ENCODE results near the gene CDKN2AIP.
"Not testable (repeated sequence)": the region's sequence is repeated elsewhere in the genome, so short reads cannot be mapped to it uniquely, and the experiment has no call there.

CDKN2AIP gene

DNA sequence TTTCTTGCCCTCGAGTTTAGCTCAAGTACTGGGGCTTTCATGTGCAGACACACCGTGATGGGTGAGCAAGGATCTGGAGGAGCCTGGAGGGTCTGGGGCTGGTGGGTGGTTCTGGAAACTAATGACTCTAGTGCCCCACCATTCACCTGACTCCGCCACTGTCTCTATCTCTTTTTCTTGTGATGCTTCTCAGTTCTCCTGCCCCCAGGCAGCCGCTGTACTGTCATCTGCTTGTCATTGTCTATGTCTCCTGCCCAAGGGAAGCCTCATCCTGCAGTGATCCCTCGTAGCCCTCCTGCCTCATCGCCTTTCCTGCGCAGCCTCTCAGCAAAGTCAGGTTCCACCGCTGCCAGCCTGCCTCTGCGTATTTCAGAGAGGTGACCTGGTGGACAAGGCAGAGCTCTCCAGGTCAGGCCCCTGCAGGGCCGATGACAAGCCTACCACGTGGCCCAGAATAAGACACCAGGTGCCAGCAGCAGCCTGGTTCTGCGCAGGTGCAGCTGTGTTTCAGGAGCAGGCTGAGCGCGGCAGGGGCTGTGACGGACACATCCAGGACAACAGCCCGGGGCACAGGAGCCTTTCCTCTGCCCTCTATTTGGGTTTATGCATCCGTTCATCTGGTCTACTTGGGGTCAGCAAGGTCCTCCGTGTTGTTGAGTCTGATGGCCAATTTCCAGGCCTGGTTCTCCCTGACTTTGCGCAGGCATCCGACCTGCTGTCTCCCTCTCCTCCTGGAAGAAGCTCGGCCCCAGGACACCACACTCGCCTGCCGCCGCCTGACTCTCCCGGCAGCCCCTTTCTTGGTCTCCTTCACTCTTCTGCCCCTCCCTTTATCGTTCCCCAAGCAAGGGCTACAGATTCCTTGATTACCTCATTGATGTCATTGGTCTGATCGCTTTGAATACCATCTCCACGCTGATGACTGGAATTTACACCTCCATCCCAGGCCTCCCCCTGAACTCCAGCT is 30.9 kb upstream of the CDKN2AIP start:
- DNase-seq = no peak

DNA sequence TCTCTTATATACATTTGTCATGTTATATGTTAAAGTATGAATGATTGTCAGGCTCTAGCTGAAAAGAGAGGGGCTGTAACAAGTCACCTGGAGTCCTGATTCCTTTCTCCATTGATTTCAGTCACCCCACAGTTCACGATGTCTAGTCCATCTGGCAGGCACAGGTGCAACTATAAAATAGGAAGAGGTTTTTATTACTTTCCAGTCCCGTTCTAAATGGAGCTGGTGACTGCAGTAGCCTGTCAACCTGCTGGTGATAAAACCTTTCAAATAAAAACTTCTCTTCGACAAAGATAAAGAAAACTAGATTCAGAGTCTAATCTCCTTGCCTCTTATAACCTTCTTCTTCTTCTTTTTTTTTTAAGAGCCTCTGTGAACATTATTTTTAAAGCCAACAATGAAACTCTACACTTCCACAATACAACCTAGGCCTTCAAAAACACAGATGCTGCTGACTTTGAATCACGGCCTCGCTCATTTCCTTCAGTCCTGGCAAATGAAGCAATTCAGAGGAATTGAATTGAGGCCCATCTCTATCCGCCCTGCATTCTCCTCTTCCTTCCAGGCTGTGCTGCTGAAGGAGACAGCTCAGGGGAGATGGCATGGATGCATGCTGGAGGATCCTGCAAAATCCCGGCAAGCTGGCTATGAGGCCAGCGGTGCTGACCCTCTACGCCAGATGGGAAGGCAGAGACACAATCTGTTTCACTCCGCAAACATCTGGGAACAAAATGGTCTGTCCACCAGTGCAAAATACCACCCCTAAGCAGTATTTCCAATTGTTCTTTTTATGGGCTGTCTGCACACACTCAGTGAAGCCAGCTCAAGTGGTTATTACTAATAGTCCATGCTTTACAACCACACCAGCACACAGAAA is 27.3 kb upstream of the CDKN2AIP start:
- no peak for DNase-seq

DNA sequence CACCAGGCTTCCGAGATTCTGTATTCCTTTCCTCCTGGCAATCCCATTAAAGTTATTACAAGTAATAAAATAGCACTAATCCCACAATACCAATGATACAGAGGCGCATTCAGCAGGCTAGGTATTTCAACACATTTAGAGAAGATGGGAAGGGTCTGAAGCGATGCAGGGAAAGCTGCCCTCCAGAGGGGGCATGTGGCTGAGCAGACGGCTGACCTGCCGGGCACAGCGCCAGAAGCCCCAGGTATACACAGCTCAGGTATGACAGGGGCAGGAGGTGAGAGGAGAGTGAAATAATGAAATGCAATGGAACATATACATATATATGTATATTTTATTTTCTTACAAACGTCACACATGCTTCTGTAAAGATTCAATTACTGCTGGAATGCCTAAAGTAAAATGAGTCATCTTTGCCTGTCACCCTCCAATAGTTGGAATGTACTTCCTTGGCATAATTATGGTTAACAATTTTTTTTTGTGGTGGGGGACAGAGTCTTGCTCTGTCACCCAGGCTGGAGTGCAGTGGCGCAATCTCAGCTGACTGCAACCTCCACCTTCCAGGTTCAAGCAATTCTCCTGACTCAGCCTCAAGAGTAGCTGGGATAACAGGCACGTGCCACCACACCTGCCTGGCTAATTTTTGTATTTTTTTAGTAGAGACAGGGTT is 21.3 kb upstream of the CDKN2AIP start:
- no peak for DNase-seq

DNA sequence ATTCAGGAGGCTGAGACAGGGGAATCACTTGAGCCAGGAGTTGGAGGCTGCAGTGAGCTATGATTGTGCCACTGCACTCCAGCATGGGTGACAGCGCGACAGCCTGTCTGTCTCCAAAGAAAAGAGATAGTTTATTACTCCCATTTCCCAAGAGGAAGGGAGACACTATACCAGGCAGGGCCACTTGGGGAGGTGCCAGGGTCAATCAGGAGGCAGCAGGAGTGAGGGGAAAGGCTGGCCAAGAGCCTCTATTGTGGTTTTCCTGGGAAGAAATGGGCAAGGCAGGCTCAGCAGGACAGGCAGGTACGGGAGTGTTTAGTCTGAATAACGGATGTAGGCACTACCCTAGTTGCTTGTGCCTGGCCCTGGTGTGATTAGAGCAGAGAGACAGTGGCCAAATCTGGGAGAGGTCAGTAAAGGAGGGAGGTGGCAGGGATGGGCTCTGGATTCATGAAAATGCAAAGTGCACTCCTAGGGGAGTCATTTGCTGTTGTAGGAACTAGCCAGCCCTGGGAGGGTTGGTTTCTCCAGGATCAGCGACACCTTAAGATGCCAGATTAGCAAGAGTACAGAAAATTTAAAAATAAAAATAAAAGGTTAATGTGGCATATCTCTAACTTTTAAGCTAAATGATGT is 20.2 kb upstream of the CDKN2AIP start:
- no peak for DNase-seq

DNA sequence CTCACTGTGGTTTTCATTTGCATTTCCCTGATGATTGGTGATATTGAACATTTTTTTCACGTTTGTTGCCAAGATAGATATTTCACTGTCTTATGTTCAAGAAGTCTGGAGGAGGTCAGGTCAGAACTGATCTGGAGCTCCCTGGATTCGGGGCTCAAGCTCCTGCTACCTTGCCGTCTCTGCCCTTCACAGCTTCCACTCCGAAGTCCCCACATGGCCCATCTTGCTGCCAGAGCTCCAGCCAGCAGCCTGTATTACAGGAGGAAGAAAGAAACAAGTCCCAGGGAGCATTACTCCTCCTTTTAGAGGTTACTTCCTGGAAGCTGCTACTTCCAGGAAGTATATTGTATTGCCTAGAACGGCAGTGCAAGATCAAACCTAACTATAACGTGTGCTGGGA is 17.9 kb upstream of the CDKN2AIP start:
- no peak for DNase-seq

DNA sequence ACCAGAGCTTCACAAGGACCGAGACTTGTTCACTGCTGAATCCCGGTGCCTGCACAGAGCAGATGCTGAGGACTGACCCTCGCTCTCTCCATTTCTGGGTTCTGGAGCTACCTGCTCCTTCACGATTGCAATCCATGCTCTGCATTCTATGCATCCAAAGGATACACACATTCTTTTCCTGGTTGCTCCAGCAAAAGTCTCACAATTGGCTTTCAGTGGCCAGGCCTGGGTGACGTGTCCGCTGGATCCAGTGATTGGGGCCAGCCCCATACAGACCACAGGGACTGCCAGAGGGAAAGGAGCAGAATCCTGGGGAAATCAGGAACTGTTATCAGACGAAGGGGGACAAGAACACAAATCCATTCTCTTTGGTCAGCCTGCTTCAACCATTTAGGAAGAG is 14.9 kb upstream of the CDKN2AIP start:
- DNase-seq = no peak

DNA sequence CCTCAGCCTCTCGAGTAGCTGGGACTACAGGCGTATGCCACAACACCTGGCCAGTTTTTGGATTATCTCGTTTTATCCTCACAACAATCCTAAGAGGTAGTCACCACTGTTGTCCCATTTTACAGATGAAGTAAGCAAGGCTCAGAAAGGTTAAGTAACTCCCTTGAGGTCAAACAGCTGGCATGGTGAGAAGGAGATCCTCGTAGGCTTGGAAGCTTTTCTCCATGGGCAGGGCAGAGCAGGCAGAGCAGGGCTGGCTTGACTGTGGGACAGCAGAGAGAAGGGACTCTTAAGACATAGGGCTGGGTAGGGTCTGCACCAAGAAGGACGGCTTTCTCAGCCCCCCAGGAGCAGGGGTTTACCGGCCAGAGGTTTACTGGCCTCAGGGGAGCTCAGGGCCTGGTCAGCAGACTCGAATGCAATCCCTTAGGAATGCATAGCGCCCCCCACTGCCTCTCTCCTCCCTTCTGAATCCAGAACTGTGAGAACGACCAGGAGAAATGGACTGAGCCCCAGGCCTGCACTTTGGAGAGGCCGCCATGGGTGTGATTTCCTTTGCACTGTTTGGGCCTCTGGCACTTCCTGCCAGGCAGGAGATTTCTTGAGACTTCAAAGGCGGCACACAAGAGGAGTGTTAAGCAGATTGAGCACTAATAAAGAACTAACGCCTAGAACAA is 14.0 kb upstream of the CDKN2AIP start:
- DNase-seq = no peak

DNA sequence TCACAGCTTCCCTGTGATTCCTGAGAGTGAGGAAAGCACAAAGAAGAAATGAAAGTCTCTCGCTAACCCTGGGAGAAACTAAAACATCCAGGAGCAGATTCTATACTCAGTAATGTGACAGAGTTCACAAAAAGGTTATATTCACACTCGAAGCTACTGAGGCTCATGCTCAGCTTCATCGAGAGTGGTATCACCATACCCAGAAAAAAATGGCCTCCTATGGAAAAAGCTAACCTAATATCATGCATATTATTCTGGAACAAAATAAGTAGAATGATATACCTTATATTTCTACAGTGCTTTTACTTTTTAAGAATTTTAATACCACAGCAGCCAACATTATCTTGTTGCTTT is 13.5 kb upstream of the CDKN2AIP start:
- no peak for DNase-seq

DNA sequence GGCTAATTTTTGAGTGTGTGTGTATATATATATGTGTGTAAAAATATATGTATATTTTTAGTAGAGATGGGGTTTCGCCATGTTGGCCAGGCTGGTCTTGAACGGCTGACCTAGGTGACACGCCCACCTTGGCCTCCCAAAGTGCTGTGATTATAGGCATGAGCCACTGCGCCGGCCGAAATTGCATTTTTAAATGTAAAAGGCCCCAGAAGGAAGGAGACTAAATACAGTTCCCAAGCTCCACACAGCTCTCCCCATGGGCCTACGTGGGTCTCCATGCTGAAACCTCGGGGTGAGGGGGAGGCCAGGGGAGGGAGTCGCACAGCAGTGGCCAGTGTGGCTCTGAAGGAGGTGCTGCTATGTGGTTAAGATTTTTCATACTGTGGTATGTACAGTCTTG is 12.8 kb upstream of the CDKN2AIP start:
- no peak for DNase-seq

DNA sequence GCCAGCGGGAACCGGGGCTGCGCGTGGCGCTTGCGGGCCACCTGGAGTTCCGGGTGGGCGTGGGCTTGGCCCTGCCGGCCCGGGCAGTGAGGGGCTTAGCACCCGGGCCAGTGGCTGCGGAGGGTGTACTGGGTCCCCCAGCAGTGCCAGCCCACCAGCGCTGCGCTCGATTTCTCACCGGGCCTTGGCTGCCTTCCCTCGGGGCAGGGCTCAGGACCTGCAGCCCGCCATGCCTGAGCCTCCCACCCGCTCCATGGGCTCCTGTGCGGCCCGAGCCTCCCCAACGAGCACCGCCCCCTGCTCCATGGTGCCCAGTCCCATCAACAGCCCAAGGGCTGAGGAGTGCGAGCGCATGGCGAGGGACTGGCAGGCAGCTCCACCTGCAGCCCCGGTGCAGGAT is 11.3 kb upstream of the CDKN2AIP start:
- not testable (repeated sequence) for DNase-seq

DNA sequence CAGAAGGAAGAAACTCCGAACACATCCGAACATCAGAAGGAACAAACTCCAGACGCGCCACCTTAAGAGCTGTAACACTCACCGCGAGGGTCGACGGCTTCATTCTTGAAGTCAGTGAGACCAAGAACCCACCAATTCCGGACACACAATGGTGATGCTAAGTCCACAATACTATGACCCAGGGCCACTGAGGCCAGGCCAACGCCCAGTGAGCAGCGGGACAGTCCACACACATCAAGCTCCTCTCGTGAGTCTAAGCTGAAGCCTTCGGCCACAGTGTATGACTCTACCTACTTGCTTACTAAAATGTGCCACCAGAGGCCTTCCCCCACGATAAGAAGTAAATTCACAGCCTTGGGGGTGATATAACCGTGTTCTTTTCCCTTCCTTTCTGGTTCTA is 10.2 kb upstream of the CDKN2AIP start:
- no peak for DNase-seq

DNA sequence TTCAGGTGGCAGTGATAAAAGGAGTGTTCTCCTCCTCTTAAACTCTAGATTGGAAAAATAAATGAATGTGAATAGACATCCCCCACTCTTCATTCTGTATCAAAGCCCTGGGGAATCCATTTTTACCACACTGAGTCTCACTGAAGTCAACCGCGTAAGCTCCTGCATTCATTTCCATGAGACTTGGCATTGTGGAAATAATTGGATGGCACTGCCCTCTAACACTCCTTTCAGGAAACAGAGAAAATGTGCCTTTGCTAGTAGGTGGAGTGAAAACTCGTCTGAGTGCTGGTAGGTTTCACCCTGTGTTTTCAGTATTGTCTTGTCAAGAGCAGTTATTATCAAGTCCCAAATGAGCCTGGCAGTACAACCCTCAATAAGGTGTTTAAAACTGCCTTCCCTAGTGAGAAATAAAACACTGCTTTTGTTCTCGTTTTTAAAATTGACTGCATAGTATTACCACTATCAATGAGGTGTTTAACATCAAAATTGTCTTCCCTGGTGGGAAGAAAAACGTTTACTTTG is 9.7 kb upstream of the CDKN2AIP start:
- DNase-seq = no peak

DNA sequence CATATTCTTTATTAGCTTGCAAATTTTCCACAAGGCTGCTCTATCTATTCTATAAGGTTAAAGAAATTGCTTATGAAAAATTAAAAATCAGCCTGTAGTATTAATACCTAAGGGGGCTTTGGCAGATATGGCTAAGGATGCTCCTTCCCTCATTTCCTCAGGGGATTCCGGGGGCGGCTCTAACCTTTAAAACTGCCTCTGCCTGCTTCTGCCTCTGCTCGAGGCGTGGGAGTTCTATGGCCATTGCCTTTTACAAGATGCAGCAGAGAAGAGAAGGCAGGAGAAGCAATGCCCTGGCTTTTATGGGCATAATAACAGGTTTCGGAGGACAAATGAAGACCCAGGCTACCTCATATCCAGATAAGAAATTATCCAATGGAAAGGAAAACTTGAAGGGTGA is 8.6 kb upstream of the CDKN2AIP start:
- DNase-seq = no peak

DNA sequence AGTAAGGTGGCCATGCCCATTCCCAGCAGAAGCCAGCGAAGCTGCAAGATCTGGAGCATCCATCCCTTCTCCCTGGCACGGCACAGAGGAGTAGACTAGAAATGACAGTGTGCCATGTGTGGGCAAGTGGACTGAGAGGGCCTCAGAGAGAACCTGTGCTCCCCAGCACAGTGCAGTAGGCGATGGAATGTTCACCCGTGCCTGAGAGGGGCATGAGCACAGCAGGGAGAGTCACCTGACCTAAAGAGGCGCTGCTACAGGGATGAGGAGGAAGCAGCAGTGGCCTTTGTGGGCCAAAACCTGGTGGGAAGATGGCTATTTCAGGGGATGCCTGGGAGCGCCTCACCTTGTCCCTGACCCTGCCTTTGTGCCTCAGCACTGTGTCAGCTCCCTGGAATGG is 8.0 kb upstream of the CDKN2AIP start:
- no peak for DNase-seq

DNA sequence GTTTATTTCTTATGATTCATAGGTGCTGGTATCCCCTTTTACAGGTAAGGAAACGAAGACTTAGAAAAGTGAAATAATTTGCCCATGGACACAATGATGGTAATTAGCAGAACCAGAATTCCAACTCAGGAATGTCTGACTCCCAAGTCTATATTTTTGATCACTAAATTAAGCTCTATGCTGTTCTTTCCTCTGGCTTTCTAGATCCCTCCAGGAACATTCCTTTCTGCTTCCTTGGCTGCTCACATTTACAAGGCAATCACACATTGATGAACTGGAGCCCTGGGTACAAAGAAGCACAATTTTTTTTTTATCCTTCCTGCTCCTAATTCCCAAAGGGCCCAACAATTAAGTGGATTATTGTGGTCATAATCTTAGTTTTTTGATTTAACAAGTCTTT is 7.0 kb upstream of the CDKN2AIP start:
- no peak for DNase-seq

DNA sequence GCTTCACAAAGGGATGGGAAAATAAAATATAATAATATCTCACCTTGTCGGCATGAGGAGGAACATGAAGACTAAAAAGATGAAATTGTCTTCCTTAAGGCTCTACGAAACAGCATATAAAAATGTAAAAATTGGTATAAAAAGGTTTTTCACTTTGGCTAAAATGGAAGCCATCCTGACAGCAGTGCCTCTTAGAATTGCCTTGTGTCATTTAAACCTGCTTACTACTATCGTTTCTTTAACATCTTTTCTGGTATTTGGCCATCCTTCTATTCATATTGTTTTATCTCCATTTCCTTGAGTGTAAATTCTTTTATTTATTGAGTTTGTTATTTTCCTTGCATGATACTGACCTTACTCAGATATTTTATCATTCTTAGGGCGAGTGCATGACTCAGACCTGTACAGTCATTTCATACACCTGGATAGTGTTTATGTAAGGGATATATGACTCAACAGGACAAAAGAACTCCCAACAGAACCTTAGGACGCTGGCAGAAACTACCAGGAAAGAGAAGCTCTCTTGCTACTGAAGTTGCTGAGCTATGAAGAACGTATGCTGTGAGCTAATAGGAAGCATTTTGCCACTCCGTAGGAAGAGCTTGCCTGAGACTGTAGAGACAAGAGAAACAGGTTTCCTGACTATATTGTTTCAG is 5.8 kb upstream of the CDKN2AIP start:
- DNase-seq = no peak

DNA sequence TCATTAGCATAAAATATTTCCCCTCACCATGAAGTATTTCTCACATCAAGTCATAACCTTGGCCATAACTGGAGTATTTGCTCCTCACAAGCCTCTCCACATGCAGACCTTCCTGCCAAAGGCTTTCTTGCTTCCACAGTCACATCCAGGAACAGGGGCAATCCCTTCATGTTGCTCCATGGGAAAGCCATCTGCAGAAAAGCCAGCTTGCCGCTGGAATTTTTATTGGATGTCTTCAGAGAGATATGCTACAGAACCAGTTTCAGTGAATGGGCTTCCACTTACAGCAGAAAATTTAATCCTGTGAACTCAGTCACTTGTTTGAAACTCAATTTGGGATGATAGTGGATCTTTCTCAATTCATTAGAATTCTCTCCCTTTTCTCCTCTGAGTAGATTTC is 3.2 kb upstream of the CDKN2AIP start:
- DNase-seq = no peak

DNA sequence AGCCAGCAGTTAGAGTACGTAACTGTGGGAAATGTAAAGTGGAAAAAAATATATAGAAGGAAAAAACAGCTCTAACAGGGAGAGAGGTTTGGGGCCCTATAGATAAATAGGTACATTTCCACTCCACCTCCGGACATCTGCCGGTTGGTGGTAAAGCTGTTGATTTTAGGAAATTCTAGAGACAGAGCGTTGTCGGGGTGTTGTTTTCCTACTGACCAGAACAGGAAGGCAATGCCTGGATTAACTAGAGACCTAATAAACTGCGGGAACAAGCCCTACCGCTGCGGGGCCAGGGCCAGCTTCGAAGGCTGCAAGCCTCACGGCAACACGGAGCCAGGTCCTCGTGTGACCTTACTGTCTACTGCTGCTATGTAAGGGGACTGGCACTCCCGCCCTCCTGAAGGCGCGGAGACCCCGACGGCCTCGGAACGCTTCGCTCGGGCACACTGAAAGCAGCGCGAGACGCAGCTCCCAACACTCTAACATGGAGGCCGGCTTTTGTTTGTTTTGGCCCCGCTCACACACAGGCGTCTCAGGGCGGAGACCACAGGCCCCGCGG is 702 bp upstream of the CDKN2AIP start:
- DNase-seq = peak; percentile 54

DNA sequence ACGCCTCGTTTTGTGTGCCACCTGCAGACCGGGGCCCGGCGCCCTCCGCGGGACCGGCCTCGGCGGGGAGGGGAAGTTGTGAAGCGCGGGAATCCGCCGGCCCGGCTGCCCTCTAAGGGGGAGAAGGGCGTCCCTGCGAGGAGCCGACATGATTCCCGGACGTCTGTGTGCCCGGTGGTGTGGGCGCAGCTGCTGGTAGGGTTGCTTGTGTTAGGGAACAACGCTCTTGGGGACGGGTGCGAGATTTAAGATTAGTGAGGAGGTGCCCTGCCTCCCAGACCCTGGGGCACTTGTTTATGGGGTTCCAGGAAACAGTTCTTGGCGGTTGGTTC is 627 bp downstream of the CDKN2AIP start:
- DNase-seq = no peak

DNA sequence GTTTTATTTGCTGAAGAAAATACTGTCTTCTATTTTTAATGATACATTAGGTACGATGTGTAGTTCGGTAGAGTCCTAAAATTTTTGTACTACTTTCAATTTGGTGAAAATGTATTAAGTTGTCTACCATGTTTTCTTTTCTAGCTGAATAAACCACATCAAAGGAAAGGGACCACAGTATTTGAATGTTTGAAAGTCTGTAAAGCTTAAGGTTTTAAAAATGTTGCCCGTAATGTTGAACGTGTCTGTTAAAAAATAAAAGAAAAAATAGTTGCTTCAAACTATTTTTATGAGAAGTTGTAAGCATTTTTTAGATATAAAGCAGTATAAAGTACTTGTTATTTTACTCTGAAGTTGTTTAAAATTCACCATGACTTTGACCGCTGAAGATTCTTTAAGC is 3.2 kb downstream of the CDKN2AIP start:
- no peak for DNase-seq

DNA sequence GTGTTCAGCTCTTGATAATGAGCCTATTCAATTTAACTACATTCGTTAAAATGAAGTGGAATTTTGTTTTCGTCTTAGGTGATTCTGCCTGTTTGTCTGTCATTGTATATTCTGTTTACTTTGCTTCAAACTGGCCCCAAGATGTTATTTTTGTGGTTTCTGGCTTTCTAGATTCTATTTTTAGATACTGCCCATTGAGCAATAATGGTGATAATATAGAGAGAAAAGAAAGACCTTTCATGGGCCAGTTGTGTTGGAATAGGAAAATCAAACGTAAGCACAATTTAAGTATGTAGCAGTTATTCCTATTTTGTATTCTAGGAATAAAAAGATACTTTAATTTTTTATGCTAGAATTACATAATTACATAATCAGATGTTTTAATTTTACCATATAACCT is 4.0 kb downstream of the CDKN2AIP start:
- no peak for DNase-seq
